Hepatocyte (in vitro differentiated cells): ENCODE data around the gene SMARCA2. TPM values are rescaled to one million over a fixed set of nuclear protein-coding genes. Genes with fewer than 3 reads are reported as not detected.

Experiments
- DNase-seq: peaks from one replicate; pipeline ENCODE4 v3.0.0-alpha.2; 2016; ENCODE audit warnings: low spot score
- H2AFZ ChIP-seq: fragments of 200-600 bp; sonication (generic); 2 replicates; pipeline ENCODE4 v1.6.0; 2016; ENCODE audit warnings: antibody characterized with exemption, mild to moderate bottlenecking
- H3K27ac ChIP-seq: fragments of 200-600 bp; sonication (generic); 2 replicates; pipeline ENCODE4 v1.5.1; 2016; ENCODE audit warnings: mild to moderate bottlenecking
- H3K27me3 ChIP-seq: fragments of 200-600 bp; sonication (generic); 2 replicates; pipeline ENCODE4 v1.6.1; 2016
- H3K36me3 ChIP-seq: fragments of 200-600 bp; sonication (generic); replicated peaks from 2 replicates; pipeline ENCODE4 v1.5.1; 2016; ENCODE audit warnings: low read depth; ENCODE audit not compliant: insufficient read depth
- H3K4me1 ChIP-seq: fragments of 200-600 bp; sonication (generic); 2 replicates; pipeline ENCODE4 v1.5.1; 2016; ENCODE audit warnings: mild to moderate bottlenecking, moderate library complexity; ENCODE audit not compliant: insufficient read depth
- H3K4me2 ChIP-seq: fragments of 200-600 bp; sonication (generic); 2 replicates; pipeline ENCODE4 v1.6.0; 2016
- H3K4me3 ChIP-seq: fragments of 200-600 bp; sonication (generic); 2 replicates; pipeline ENCODE4 v1.5.1; 2016; ENCODE audit warnings: mild to moderate bottlenecking
- H3K79me2 ChIP-seq: fragments of 200-600 bp; sonication (generic); 2 replicates; pipeline ENCODE4 v1.6.0; 2017; ENCODE audit warnings: mild to moderate bottlenecking
- H3K9me2 ChIP-seq: fragments of 200-600 bp; sonication (generic); replicated peaks from 2 replicates; pipeline ENCODE4 v1.6.0; 2017; ENCODE audit warnings: mild to moderate bottlenecking; ENCODE audit not compliant: insufficient read depth
- H3K9me3 ChIP-seq: fragments of 200-600 bp; sonication (generic); 2 replicates; pipeline ENCODE4 v1.5.1; 2016; ENCODE audit warnings: low read depth, mild to moderate bottlenecking
- H4K20me1 ChIP-seq: fragments of 200-600 bp; sonication (generic); 2 replicates; pipeline ENCODE4 v1.6.0; 2016; ENCODE audit warnings: mild to moderate bottlenecking; ENCODE audit not compliant: insufficient read depth, poor library complexity, severe bottlenecking
- EZH2 ChIP-seq: fragments of 200-600 bp; sonication (generic); IDR thresholded peaks from 2 replicates; pipeline ENCODE4 v1.6.1; 2016; ENCODE audit warnings: antibody characterized with exemption, mild to moderate bottlenecking, borderline replicate concordance
- EZH2phosphoT487 ChIP-seq: fragments of 200-600 bp; sonication (generic); IDR thresholded peaks from one replicate; pipeline ENCODE4 v1.6.1; 2018; ENCODE audit warnings: antibody characterized with exemption, mild to moderate bottlenecking, low read depth, moderate library complexity; ENCODE audit not compliant: unreplicated experiment, severe bottlenecking
- WGBS: methylation state at CpG from one replicate; pipeline ENCODE4 v1.1.6; 2016; ENCODE audit warnings: low lambda C conversion rate; ENCODE audit errors: missing lambda C conversion rate; 5-methylcytosine and 5-hydroxymethylcytosine counted together
- polyA plus RNA-seq: library from polyadenylated mRNA; unstranded; fragments of >200 nt; fragmentation: Nextera tagmentation; extraction: Ambion mirVana; gene quantifications from 2 replicates; pipeline ENCODE4 v1.2.1, GENCODE V29; 2016
- total RNA-seq: library from RNA; depleted of rRNA; stranded (reverse); fragments of >200 nt; gene quantifications from 2 replicates; pipeline ENCODE4 v1.2.3, GENCODE V29; 2014
- TF ChIP-seq, protein P1 (sequence below): fragments of 200-600 bp; sonication (generic); IDR thresholded peaks from 2 replicates; pipeline ENCODE4 v1.5.1; 2016; ENCODE audit warnings: antibody characterized with exemption, mild to moderate bottlenecking; ENCODE audit not compliant: poor library complexity

The SMARCA2 gene
- total and polyA plus RNA-seq, 2 experiments from 2014 or later: 39.9 to 65.3 TPM

DNA sequence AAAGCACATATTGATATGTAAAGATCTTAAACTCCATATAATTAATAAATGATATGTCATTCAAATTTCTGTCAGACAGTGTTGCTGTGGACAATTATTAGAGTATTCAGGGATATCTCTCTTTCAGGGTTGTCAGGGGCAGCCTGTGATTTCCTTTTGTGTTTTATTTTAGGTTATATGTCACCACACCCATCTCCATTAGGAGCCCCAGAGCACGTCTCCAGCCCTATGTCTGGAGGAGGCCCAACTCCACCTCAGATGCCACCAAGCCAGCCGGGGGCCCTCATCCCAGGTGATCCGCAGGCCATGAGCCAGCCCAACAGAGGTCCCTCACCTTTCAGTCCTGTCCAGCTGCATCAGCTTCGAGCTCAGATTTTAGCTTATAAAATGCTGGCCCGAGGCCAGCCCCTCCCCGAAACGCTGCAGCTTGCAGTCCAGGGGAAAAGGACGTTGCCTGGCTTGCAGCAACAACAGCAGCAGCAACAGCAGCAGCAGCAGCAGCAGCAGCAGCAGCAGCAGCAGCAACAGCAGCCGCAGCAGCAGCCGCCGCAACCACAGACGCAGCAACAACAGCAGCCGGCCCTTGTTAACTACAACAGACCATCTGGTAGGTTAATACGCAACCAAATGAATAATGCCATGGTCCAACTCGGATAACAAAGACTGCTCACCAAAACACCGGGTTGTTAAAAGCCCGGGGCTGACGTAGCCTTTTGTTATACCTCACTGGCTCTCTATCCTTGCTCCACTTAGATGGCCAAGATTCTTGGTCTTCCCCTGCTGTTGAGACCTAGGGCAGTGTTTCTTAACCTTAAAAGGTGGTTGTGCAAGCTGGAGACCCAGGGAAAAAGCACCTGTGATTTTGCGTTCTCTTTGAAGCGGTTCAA lies 24.4 kb downstream of the SMARCA2 start:
- no peak overlapping the region for H3K4me3 ChIP-seq
- H3K36me3 ChIP-seq: no peaks in the 10 kb centered on the region
- WGBS: 85% methylated on average over 20 of the region's 20 CpGs
- TF ChIP-seq EZH2phosphoT487 (no peak), EZH2 (no peak)
- TF ChIP-seq, protein P1, sequence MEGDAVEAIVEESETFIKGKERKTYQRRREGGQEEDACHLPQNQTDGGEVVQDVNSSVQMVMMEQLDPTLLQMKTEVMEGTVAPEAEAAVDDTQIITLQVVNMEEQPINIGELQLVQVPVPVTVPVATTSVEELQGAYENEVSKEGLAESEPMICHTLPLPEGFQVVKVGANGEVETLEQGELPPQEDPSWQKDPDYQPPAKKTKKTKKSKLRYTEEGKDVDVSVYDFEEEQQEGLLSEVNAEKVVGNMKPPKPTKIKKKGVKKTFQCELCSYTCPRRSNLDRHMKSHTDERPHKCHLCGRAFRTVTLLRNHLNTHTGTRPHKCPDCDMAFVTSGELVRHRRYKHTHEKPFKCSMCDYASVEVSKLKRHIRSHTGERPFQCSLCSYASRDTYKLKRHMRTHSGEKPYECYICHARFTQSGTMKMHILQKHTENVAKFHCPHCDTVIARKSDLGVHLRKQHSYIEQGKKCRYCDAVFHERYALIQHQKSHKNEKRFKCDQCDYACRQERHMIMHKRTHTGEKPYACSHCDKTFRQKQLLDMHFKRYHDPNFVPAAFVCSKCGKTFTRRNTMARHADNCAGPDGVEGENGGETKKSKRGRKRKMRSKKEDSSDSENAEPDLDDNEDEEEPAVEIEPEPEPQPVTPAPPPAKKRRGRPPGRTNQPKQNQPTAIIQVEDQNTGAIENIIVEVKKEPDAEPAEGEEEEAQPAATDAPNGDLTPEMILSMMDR: no peak
- H3K4me1 ChIP-seq: no peaks in the 10 kb centered on the region
- H3K27me3 ChIP-seq: no peaks in the 10 kb centered on the region
- no peaks in the 10 kb centered on the region for H3K79me2 ChIP-seq
- H4K20me1 ChIP-seq: no peaks in the 10 kb centered on the region
- no peak for DNase-seq
- no peak overlapping the region for H3K4me2 ChIP-seq
- no peaks in the 10 kb centered on the region for H3K9me2 ChIP-seq
- H3K9me3 ChIP-seq: no peaks in the 10 kb centered on the region
- no peak overlapping the region for H3K27ac ChIP-seq
- H2AFZ ChIP-seq: no peak overlapping the region

DNA sequence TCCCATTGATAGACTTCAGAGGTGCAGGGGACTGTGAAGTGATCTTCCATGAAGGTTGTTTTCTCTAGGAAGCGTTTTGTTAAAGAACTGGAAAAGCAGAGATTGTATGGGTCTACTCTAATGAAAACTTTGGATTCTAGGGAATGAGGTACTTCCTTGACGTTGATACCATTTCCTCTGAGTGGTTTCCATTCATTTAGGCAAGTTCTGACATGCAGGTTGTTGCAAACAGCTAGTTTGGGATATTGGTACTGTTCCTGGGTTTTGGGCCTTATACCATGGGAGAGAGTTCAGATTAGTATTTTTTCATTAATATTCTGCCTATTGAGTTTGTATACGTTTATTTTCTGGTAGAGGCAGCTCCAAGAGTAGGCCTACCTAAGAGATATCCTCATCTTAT lies 25.7 kb downstream of the SMARCA2 start:
- TF ChIP-seq EZH2 (no peak), EZH2phosphoT487 (no peak)
- TF ChIP-seq, protein P1: no peak
- Histone ChIP-seq H3K4me1 (no peaks in the 10 kb centered on the region), H3K4me3 (no peak overlapping the region), H3K9me3 (no peaks in the 10 kb centered on the region), H3K4me2 (no peak overlapping the region), H4K20me1 (no peaks in the 10 kb centered on the region), H3K36me3 (no peaks in the 10 kb centered on the region), H2AFZ (no peak overlapping the region), H3K27ac (no peak overlapping the region), H3K27me3 (no peaks in the 10 kb centered on the region), H3K79me2 (no peaks in the 10 kb centered on the region), H3K9me2 (no peaks in the 10 kb centered on the region)
- WGBS: 95% methylated on average over 3 of the region's 3 CpGs
- DNase-seq: no peak

DNA sequence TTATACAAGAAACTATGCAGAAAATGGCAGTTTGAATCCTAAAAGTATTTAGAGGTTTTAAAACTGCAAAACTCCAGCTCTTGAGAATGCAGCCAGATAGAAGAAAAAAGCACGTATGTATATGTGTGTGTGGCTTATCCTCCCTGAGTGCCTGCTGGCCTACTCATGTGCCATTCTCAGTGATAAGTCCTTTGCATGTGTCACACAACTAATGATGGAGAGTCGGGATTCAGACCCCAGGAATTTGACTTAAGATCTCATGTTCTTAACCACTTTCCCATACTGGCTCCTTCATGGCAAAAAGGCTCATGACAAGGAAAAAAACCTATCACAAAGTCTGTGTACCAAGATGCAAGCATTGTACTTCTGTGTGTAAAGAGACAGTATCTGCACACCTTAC lies 26.6 kb downstream of the SMARCA2 start:
- Histone ChIP-seq H3K27ac (no peak overlapping the region), H2AFZ (no peak overlapping the region), H3K4me2 (no peak overlapping the region), H3K4me1 (no peaks in the 10 kb centered on the region), H3K27me3 (no peaks in the 10 kb centered on the region), H3K79me2 (no peaks in the 10 kb centered on the region), H3K4me3 (no peak overlapping the region), H3K36me3 (no peaks in the 10 kb centered on the region), H4K20me1 (no peaks in the 10 kb centered on the region), H3K9me3 (no peaks in the 10 kb centered on the region), H3K9me2 (no peaks in the 10 kb centered on the region)
- 84% methylated on average over 2 of the region's 2 CpGs for WGBS
- no peak for TF ChIP-seq EZH2phosphoT487
- no peak for TF ChIP-seq EZH2
- TF ChIP-seq, protein P1: no peak
- no peak for DNase-seq
